ENCODE measurements around the gene QKI.
A peak's percentile ranks its signal among the peaks of the same experiment; 100 is the strongest.
"Not testable (repeated sequence)": the region's sequence is repeated elsewhere in the genome, so short reads cannot be mapped to it uniquely, and the experiment has no call there.

Gene QKI

DNA sequence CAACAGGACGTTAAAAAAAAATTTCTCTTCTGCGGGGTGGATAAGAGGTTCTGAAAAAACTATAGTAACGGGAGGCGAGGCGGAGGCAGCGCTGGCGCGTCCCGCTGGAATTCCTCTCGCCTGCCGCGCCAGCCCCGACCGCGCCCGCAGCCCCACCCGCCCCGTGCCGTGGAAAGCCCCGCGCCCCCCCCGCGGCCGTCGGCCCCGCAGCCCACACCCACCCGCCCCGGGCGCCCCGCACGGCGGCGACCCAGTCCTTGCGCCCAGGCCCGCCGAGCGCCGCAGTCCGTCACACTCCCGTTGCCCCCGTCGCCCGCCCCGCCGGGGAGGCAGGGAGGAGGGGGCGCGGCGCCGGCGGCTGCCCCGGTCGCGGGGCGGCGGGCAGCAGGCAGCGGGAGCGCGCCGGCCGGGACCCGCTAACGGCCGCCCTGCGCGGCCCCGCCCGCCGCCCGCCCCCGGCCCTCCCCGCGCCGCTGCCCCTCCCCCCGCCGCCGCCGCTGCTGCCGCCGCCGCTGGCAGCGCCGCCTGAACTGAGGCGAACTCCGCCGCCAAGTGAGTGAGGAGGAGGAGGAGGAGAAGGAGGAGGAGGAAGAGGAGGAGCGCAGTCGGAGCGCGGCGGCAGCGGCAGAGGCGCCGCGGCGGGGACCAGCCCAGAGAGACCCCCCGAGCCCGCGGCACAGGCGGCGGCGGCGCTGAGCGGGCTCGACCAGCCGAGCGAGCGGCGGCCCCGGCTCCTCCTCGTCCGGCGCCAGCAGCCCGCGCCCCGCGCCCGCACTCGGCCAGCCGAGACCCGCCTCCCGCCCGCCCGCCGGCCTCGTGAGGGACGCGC is at the start of gene QKI:
TSS of gene QKI (plus strand) at position 602 of the 829 bp plus-strand sequence. CDS start 476 bp downstream, outside the sequence.
- peak; percentile 43 for DNase-seq (ENCODE audit: low read depth, low spot score)

DNA sequence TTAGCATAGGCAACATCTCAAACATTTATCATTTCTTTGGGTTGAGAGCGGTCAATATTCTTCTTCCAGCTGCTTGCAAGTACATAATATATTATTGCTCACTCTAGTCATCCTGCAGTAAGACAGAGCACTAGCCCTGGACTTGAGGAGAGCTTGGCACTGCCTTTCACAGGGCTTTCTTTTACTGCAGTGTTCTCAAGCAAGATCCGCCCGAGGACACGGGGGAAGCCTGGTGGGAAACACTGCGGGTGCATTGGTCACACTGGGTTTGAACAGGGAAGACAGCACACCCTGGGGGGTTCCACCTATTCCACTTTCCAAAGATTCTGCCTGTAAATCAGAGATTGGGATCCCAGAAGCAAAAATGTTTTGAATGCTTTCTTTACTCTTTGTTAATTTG is 48.2 kb upstream of the QKI start:
- DNase-seq (ENCODE audit: low read depth, low spot score), result no peak

DNA sequence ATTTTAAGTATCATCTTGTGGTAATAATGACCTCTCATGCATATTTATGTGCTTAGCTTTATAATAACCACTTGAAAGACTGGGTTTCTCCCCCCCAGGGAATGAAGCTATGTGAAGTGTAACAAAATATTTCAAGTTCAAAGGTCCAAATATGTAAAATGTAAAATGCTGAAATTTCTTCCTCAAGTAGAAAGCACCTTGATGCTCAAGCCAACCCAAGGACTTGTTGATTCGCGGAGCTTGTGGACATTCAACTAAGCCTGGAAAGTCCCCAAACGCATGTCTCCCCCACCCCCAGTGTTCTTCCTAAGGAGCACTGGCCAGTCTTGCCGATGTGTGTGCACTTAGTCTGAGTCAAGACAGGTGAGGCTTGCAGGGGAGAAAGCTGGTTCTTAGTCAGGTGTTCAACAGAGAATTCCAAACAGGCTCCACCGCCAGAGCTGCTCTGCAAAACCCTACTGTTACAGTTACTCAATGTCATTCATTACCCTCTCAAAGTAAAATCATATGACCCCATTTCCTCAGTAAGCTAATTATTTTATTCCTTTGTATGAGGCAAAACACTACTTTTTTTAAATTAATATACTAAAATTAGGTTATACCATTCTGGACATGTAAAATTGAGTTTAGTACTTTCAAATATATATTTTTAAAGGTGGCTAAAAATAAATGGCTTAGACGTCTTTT is 46.9 kb upstream of the QKI start:
- DNase-seq (ENCODE audit: low read depth, low spot score), result no peak

DNA sequence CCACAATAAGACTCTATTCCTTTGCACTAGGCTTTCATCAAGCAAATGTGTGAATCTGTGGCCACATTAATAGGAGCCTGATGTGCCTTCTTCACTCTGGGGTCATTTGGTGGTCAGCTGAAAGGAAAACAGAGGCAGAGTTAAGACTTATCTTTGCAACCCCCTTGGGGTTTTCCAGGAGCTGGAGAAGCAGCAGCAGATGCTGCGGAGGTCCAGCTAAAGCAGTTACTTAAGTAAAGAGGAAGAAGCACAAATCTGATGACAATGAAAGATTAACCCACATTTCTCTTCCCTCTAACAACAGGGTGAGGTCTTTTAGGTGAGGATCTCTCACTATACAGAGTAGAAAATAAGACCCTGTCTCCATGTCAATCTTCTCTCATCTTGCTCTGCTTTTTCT is 45.4 kb upstream of the QKI start:
- no peak for DNase-seq (ENCODE audit: low read depth, low spot score)

DNA sequence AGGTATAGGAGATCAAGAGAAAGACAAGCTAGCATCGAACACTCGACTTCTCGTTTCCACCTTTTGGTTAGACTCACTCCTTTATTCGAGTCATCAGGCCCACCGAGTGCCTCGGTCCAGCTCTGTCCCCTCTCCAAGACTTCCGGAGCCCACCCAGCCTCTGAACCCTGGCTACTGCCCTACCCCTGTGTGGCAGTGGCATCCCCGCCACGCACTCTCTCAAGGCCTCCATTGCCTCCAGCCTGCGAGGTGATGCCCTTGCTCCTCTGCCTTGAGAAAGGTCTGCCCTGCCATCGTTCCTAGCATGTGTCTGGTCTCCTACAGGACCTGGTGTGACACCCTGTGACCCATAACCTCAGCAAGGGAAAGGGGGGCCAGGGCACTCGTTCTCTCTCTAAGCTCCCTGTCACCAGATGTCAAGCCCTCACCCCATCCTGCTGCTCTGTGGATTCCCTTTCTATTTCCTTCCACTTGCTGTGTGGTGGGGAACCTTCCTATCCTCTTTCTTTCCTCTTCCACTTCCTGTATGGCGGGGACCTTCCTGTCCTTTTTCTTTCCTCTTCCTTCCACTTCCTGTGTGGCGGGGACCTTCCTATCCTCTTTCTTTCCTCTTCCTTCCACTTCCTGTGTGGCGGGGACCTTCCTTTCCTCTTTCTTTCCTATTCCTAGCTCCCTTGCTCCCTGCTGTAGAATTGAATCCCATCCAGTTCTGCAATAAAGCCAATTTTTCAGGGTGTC is 44.7 kb upstream of the QKI start:
- no peak for DNase-seq (ENCODE audit: low read depth, low spot score)

DNA sequence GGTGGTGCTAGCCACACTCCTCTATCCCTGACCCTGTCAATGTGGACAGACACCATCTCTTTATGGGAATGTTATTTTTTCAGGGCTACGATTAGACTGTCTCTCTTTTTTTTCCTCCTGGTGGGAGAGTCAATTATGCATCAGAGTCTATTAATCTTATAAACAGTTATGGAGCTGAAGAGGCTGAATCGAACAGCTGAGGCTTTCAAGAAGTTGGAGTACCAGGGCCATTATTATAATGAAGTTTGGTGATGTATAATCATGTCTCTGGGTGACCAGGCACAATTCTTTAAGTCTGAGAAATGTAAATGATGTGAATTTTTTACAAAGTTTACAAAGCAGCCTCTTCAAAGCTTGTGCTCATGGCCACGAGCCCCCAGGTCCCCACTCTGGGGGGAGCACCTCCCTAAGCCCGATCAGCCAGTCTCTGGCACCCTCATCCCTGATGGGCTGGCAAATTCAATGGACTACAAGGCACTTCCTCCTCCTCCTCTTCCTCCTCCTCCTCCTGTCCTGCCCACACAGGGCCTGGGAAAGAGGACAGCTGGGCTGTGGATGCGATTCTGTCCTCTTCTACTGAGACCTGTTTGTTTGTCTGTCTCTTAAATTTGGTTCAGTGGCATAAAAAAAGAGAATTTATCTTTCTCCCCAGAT is 43.9 kb upstream of the QKI start:
- DNase-seq (ENCODE audit: low read depth, low spot score), result no peak

DNA sequence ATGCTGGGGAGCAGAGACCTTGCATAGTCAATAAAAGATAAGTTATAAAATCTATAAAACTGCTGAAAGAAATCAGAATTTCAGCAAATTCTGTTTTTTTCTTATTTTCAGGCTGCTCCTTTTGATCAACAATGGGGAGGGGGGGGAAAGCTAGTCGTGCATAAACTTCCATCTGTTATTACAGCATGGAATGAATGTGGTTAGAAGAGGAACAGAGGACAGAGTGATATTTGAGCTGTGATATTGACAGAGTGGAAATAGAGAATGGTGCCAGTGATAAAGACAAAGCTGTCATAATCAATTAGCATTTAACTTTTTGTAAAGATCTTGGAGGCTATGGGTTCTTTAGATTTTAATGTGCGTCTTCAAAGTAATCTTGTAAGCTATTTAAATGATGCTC is 43.4 kb upstream of the QKI start:
- DNase-seq (ENCODE audit: low read depth, low spot score), result no peak

DNA sequence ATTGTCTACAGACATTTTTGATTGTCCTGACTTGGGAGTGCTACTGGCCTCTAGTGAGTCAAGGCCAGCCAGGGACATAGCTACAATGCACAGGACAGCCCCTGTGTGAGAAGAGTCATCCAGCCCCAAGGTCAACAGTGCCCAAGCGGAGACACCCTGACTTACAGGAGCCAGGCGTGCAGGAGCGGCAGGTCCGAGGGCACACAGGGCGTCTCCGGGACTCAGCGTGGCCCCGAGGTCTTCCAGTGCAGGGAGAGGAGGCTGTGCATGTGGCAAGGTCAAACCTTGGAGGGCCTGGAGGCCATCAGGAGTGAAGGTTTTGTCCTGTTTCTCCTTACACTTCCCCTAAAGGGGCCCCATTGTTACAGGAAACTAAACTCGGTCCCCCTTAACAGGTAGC is 41.3 kb upstream of the QKI start:
- DNase-seq (ENCODE audit: low read depth, low spot score), result no peak

DNA sequence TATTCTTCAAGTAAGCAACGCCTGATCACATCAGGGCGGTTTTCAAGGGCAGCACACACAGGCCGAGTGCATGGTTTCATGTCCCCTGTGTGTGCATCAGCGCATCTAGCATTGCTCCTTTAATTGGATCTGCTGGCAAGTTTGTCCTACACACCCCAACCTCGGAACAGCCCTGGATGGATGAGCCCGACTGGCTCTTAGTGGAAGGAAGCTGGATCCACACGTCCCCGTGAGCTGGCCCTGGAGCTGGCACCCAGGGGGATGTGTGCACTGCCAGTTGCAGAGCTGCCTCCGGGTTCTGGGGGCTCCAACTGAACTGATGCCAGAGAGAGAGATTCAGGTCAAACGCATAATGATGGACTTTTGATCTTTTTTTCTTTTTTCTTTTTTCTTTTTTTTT is 39.2 kb upstream of the QKI start:
- DNase-seq (ENCODE audit: low read depth, low spot score), result no peak

DNA sequence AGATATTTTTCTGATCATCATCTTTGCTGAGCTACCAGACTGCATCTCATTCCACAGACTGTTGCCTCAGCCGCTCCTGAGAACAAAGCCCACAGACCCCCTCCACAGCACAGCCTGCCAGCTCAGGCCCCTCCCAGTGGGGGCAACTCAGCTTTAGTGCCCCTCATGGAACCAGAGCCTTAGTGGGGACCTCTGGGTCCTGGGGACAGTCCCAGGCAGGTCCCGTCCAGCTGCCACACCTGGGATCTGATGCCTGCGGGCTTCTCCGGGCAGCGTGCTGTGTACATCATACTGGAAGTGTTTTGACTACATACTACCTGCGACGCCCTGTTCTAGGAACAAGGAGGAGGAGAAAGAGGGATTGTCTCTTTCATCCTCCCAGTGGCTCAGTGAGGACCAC is 38.3 kb upstream of the QKI start:
- DNase-seq (ENCODE audit: low read depth, low spot score), result no peak

DNA sequence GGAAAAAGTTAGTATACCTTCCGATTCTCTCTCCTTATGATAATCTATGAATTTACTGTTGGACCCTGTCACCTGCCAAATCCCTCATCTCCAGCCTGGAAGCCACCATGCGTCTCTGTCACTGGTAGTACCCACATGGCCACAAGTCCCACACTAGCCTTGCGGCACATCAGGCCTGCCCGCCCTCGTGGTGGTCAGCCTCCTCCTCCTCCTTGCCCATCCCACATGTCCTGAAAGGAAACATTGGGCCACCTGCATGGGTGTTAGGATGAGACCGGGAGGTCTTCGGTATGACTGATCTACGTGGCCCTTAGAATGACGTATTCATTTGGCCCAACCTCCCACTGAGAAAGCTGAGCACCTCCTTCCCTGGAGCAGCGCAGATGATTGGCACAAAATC is 37.0 kb upstream of the QKI start:
- DNase-seq (ENCODE audit: low read depth, low spot score), result no peak

DNA sequence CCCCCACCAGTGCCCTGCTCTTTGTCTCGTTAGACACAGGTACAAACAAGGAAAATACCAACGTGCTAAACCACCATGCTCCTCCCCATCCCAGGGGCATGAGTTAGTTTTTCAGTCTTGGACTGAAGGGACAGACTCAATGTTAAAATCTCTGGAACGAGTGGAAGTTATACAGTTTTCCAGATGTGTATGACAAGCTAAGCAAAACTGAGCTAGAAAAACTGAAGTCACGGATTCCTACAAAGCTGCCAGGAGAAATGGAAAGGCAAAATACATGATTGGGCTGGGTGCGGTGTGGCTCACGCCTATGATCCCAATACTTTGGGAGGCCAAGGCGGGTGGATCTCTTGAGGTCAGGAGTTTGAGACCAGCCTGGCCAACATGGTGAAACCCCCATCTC is 34.3 kb upstream of the QKI start:
- no peak for DNase-seq (ENCODE audit: low read depth, low spot score)

DNA sequence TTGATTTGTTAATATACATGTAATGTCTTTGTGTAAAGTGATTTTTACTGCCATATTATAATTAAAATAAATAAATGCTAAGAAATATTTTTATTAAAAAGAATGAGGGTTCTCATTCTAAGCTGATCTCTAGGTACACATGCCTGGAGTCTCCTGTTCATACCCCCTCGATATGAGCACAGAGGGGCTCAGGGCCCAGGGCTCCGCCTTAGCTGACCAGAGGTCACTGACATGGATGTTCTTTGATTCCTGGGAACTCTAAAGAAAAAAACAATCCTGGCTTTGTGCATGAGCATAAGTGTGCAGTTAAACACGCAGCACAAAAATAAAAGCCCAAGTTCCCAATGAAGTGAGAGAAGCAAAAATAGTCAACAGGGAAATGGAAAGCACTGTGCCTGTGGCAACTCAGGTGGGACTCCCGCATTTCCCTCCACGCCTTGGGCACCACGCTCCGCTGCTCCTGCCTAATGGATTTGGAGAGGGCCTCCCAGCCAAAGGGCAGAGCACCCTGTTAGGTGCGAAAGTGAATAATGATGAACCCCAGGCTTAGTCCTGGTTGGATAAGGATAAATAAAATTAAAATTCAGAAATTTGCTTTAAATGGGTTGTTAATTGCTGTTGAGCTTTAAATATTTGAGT is 33.3 kb upstream of the QKI start:
- no peak for DNase-seq (ENCODE audit: low read depth, low spot score)

DNA sequence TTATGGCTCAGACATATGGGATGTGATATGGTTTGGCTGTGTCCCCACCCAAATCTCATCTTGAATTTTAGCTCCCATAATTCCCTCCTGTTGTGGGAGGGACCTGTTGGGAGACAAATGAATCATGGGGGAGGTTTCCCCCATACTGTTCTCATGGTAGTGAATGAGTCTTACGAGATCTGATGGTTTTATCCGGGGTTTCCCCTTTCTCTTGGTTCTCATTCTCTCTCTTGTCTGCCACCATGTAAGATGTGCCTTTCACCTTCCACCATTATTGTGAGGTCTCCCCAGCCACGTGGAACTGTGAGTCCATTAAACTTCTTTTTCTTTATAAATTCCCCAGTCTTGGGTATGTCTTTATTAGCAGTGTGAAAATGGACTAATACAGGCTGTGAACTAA is 31.1 kb upstream of the QKI start:
- DNase-seq (ENCODE audit: low read depth, low spot score), result not testable (repeated sequence)

DNA sequence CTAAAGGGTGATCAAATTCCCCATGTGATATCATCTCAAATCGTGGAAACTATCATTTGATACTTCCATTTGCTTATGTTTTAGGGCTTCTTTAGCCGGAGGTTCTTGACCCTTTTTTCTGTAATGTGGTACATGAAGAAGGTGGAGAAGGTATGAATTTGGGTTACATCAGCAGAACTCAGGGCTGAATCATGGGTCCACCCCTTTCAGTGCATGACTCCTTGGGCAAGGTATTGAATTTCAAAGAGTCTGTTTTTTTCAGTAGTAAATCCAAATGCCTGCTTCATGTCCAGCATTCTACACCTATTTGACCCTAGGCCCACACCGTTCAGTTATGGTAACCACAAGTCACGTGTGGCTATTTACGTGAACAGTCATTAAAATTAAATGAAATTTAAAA is 30.6 kb upstream of the QKI start:
- DNase-seq (ENCODE audit: low read depth, low spot score), result no peak

DNA sequence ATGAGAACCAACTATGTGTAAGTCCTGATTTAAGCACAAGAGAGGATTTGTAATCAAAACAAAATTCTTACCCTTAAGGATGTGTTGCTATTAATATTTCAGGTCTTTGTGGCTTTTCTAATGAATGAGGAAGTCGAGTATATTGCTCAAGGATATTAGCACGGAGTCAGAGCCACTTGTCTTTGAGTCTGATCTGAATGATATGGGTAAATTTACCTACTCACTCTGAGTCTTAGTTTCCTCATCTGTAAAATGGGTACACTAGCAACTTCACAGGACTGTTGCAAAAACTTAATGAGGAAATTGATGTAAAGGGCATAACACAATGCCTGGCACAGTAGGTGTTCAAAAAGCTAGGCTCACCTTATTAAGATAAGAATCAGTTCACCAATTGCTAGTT is 30.0 kb upstream of the QKI start:
- no peak for DNase-seq (ENCODE audit: low read depth, low spot score)

DNA sequence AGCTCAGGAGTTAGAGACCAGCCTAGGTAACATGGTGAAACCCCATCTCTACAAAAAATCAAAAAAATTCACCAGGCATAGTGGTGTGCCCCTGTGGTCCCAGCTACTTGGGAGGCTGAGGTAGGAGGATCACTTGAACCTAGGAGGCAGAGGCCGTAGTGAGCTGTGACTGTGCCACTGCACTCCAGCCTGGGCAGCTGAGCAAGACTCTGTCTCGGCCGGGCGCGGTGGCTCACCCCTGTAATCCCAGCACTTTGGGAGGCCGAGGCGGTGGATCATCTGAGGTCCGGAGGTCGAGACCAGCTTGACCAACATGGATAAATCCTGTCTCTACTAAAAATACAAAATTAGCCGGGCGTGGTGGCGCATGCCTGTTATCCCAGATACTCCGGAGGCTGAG is 29.0 kb upstream of the QKI start:
- DNase-seq (ENCODE audit: low read depth, low spot score), result not testable (repeated sequence)

DNA sequence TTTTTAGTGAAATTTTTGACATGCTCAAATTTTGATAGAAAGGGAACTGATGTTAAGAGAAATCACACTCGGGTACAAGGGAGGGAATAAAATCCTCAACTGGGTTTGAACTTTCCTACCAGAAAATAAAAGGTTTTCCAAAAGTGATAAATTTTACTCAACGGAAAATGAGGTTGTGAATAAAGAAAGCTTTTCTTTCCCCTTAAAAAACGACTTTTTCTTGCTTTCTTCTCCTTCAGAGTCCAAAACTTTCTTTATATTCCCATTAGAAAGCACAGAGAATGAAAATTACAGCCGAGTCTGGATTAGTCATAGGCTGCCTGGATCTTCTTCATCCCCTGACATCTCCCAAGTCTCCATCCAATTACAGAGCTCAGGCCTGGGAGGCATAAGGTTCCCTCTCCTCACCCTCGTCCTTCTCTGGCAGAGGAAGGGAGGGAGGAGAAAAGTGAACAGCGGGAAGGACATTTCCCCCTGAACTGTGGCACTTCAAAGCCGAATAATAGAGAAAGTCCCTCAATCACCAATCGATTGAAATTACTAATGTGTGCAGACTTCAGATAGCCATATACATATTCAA is 28.1 kb upstream of the QKI start:
- no peak for DNase-seq (ENCODE audit: low read depth, low spot score)

DNA sequence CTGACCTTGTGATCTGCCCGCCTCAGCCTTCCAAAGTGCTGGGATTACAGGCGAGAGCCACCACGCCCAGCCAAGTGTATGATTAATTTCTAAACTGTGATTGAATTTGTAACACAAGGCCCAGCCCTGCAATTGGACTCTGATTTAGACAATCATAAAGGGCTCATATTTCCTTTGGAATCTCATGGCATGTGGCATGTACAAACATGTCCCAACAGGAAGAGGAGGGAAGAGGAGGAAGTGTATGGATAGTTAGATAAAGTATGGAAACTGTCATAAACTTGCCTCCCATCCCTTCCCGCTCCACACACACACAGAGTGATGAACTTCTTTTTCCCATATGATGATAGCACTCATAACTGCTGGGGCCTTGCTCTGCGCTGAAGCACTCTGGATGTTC is 27.2 kb upstream of the QKI start:
- no peak for DNase-seq (ENCODE audit: low read depth, low spot score)

DNA sequence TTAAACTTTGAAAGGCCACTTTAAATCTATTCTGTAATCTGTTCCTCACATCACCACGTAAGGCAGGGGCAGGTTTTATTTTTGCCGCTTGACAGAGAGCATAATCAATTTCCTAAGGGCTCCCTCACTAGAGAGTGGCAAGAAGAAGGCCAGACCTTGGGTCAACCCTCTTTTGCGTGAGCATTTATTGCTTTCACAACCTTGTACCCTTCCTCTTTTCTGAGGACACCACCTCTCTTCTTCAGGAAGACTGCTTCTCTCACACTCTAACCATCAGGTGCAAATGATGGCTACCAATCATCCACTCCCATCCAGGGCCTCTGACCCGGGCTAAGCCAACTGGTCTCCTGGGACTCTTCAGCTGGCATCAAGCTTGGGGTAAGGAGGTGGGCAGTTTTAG is 25.2 kb upstream of the QKI start:
- DNase-seq (ENCODE audit: low read depth, low spot score), result no peak

DNA sequence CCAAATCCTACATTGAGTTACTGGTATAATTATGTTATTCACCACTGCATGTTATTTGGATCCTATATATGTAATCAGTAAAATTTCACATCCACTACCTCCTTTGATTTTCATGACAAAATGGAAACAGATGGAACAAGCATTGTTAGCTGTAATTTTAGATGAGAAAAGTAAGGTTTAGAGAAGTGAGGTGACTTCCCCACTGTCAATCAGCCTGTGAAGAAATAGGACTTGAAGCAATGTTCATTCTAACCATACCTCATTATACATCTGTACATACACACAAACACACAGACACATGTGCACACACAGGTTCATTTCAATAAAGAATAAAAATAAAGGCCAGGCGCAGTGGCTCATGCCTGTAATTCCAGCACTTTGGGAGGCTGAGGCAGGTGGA is 23.7 kb upstream of the QKI start:
- DNase-seq (ENCODE audit: low read depth, low spot score), result no peak
